Gastrocnemius medialis (tissue), 4 donors: Measurements from ENCODE around the gene CHST9. TPM values are rescaled to one million over a fixed set of nuclear protein-coding genes. Genes with fewer than 3 reads are reported as not detected.

Experiments
- ATAC-seq, 2 donors: fragments of 150-250 bp; one replicate each; pipeline ENCODE4 v1.9.1; 2016
- DNase-seq, 2 donors: peaks; one replicate each; pipeline ENCODE4 v3.0.0-alpha.2; 2019
- H3K27ac ChIP-seq, 4 donors: fragments of 200-600 bp; sonication (generic); 1 replicate in 1 of 4; 2 replicates in 3 of 4; pipeline ENCODE4 v1.5.1; 2016 to 2018; ENCODE audit warnings: mild to moderate bottlenecking in 2 of 4, moderate library complexity in 1 of 4
- H3K27me3 ChIP-seq, 3 donors: fragments of 200-600 bp; sonication (generic) in 2 of 3; 1 replicate in 1 of 3; 2 replicates in 2 of 3; pipeline versions ENCODE4 v1.5.1 to v1.6.0; 2016 to 2019; ENCODE audit warnings: mild to moderate bottlenecking in 1 of 3, moderate library complexity in 1 of 3
- H3K36me3 ChIP-seq, 2 donors: fragments of 200-600 bp; sonication (generic) in 1 of 2; one replicate each; pipeline ENCODE4 v1.5.1; 2017 to 2018
- H3K4me1 ChIP-seq, 2 donors: fragments of 200-600 bp; sonication (generic) in 1 of 2; one replicate each; pipeline ENCODE4 v1.5.1; 2016 to 2017; ENCODE audit warnings: mild to moderate bottlenecking in 2 of 2
- H3K4me3 ChIP-seq, 4 donors: fragments of 200-600 bp; sonication (generic) in 3 of 4; 1 replicate in 1 of 4; 2 replicates in 3 of 4; pipeline ENCODE4 v1.5.1; 2016 to 2019; ENCODE audit warnings: mild to moderate bottlenecking in 2 of 4
- H3K9me3 ChIP-seq, 3 donors: fragments of 200-600 bp; sonication (generic) in 2 of 3; 1 replicate in 1 of 3; 2 replicates in 2 of 3; pipeline ENCODE4 v1.5.1; 2016 to 2019
- POLR2A ChIP-seq, 2 donors: fragments of 450-650 bp; IDR thresholded peaks; one replicate each; pipeline ENCODE4 v1.6.1; 2017; ENCODE audit warnings: antibody characterized with exemption in 2 of 2, mild to moderate bottlenecking in 2 of 2, moderate library complexity in 2 of 2
- in situ Hi-C, 4 donors: fragments of 200-750 bp; cut with MboI; loops; one replicate each; pipeline versions ENCODE4 v1.15.0 to v1.8.0; 2017; ENCODE audit warnings: low sequenced_read_pairs in 4 of 4
- intact Hi-C: fragments of 100-400 bp; cut with DNase I; formaldehyde crosslinking; loops from one replicate; pipeline ENCODE4 v1.15.1; 2023; ENCODE audit warnings: low total_unique reads
- total RNA-seq, 4 donors: library from RNA; depleted of rRNA; stranded (reverse); fragments of >200 nt; gene quantifications; one replicate each; pipeline versions ENCODE4 v1.1.0 to v1.2.3, GENCODE V29; 2016
- TF ChIP-seq, protein P1 (sequence below), 5 experiments: fragments of 450-650 bp in 3 of 5; fragments of 200-600 bp in 2 of 5; sonication (generic) in 2 of 5; IDR thresholded peaks in 4 of 5; conservative IDR thresholded peaks in 1 of 5; 1 replicate in 4 of 5; 2 replicates in 1 of 5; pipeline ENCODE4 v1.5.1; 2016 to 2019; ENCODE audit warnings: antibody characterized with exemption in 5 of 5, mild to moderate bottlenecking in 3 of 5, moderate library complexity in 3 of 5

Gene CHST9
- total RNA-seq, 4 donors from 2014 or later: 0.07 TPM; not detected in 3

DNA sequence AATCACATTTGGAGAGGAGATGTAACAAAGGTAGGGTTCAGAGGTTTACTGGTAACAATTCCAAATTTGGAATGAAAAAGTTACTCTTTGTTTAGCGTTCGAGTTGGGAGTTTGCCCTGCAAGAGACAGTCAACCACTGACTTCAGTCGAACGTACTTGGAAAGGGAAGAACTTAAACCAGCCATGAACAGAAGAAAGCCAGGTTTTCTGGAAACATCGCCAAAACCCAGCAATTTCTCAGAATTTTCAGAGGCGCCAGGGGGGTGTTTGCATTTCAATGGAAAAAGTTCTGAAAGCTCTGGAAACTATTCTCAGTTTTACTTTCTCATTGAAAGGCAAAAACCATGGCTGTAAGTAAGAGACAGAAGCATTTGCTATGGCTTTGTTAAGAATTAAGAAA lies 291.1 kb downstream of the CHST9 start:
- no peaks in the 10 kb centered on the region for H3K9me3 ChIP-seq
- H3K27me3 ChIP-seq: no peaks in the 10 kb centered on the region
- intact Hi-C loops (loop anchor here (10.0 kb wide), 1 partner anchor 51 kb away; no protein-coding TSS in a partner anchor), in situ Hi-C loops (no loop called here)
- DNase-seq (no peak), ATAC-seq (no peak)
- TF ChIP-seq, protein P1, sequence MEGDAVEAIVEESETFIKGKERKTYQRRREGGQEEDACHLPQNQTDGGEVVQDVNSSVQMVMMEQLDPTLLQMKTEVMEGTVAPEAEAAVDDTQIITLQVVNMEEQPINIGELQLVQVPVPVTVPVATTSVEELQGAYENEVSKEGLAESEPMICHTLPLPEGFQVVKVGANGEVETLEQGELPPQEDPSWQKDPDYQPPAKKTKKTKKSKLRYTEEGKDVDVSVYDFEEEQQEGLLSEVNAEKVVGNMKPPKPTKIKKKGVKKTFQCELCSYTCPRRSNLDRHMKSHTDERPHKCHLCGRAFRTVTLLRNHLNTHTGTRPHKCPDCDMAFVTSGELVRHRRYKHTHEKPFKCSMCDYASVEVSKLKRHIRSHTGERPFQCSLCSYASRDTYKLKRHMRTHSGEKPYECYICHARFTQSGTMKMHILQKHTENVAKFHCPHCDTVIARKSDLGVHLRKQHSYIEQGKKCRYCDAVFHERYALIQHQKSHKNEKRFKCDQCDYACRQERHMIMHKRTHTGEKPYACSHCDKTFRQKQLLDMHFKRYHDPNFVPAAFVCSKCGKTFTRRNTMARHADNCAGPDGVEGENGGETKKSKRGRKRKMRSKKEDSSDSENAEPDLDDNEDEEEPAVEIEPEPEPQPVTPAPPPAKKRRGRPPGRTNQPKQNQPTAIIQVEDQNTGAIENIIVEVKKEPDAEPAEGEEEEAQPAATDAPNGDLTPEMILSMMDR (IDR thresholded peaks at IDR 0.05 in 4 of 5, conservative IDR thresholded peaks at IDR 0.05 in 1 of 5): no peak
- no peak for TF ChIP-seq POLR2A (IDR thresholded peaks at IDR 0.05)
- peak overlapping the region in 2 of 4 donors; percentile 5 to 12 for H3K4me3 ChIP-seq
- no peaks in the 10 kb centered on the region for H3K36me3 ChIP-seq
- no peak overlapping the region for H3K27ac ChIP-seq
- H3K4me1 ChIP-seq: no peaks in the 10 kb centered on the region

DNA sequence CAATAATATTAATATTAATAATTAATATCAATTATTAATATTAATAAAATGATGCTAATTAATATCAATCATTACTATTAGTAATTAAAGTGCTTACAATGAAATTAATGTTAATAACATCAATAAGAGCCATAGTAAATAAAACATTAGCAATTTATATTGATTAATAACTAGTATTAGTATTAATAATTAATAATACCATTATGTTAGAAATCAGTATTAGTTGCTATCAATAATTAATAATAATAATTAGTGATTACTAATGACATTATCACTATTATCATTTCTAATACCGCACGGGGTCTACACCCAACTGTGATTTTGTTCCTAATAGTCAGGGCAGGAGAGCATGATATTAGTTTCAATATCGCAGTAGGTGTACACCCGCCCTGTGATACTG lies 296.8 kb downstream of the CHST9 start:
- H3K4me1 ChIP-seq: no peaks in the 10 kb centered on the region
- DNase-seq (no peak), ATAC-seq (no peak)
- H3K36me3 ChIP-seq: no peaks in the 10 kb centered on the region
- TF ChIP-seq, protein P1 (IDR thresholded peaks at IDR 0.05 in 4 of 5, conservative IDR thresholded peaks at IDR 0.05 in 1 of 5): no peak
- TF ChIP-seq POLR2A (IDR thresholded peaks at IDR 0.05): no peak
- intact Hi-C loops (no loop called here), in situ Hi-C loops (no loop called here)
- H3K4me3 ChIP-seq: no peak overlapping the region
- no peaks in the 10 kb centered on the region for H3K27me3 ChIP-seq
- no peaks in the 10 kb centered on the region for H3K9me3 ChIP-seq
- no peak overlapping the region for H3K27ac ChIP-seq

DNA sequence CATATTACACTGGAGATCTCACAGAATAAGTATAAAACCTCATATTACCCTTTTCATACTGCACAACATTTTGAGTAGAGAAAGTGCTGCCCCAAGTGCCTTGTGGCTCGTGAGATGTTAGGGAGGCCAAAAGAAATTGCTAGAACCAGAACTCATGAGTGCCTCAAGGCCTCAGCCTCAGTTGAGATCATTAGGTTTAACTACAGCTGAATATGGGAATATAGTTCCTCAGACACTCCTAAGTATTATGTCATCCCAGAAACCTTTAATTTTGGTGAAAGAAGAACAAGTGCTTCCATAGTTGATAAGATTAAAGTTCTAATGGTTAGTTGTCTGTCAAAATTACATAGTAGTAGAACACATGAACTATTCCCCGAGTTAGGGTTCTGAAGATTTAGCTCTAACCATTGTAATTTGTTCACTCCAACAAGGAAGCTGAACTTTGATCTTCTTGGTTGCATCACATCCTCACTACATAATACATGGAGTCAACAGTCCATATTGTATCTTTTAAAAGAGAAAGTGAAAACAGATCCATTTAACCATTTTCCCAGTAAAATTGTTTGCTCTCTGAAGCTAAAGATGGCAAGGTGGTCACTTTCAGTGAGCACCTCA lies 310.0 kb downstream of the CHST9 start:
- H3K4me3 ChIP-seq: no peak overlapping the region
- no peaks in the 10 kb centered on the region for H3K9me3 ChIP-seq
- ATAC-seq: no peak
- TF ChIP-seq, protein P1 (IDR thresholded peaks at IDR 0.05 in 4 of 5, conservative IDR thresholded peaks at IDR 0.05 in 1 of 5): no peak
- no peaks in the 10 kb centered on the region for H3K36me3 ChIP-seq
- no peak for DNase-seq
- intact Hi-C loops: no loop called here
- H3K4me1 ChIP-seq: peaks cover 0 to 9% of the 10 kb centered on the region in 2 donors
- H3K27ac ChIP-seq: no peak overlapping the region
- no peaks in the 10 kb centered on the region for H3K27me3 ChIP-seq
- in situ Hi-C loops: no loop called here

DNA sequence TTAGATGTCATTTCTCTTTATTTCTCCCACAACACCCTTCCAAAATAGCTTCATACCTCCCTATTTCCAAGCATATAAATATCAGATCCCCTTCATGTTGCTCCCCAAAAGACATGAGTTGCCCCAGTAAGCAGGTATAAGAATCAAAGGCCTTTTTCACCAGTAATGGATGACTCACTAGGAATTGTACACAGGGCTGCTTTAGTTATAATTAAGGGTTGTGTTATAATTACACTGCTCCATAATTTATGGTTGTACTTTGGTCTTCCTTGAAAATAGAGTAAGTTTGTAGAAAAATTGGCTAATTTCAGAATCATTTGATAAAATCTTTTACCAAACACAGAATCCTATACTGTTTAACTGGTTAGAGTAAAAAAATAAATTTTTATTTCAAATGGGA lies 310.8 kb downstream of the CHST9 start:
- peaks cover 0 to 10% of the 10 kb centered on the region in 2 donors for H3K4me1 ChIP-seq
- H3K36me3 ChIP-seq: no peaks in the 10 kb centered on the region
- intact Hi-C loops (no loop called here), in situ Hi-C loops (loop anchor here in 1 of 4 donors (25.0 kb wide), 1 partner anchor 88 kb away; no protein-coding TSS in a partner anchor)
- TF ChIP-seq POLR2A (IDR thresholded peaks at IDR 0.05): no peak
- TF ChIP-seq, protein P1 (IDR thresholded peaks at IDR 0.05 in 4 of 5, conservative IDR thresholded peaks at IDR 0.05 in 1 of 5): no peak
- ATAC-seq: no peak
- no peak overlapping the region for H3K27ac ChIP-seq
- no peak overlapping the region for H3K4me3 ChIP-seq
- no peak for DNase-seq
- no peaks in the 10 kb centered on the region for H3K27me3 ChIP-seq
- no peaks in the 10 kb centered on the region for H3K9me3 ChIP-seq
